HG03039 (cell line): ENCODE results near the gene RELA.

Source experiments
- ATAC-seq: cut with Tn5 transposase; IDR thresholded peaks from one replicate; pipeline ENCODE4 v1.9.1; 2021; ENCODE audit warnings: mild to moderate bottlenecking, moderate library complexity; ENCODE audit not compliant: unreplicated experiment

Gene RELA

GRCh38 chr11:65615229-65615949 lies 47.3 kb downstream of the RELA start, which contains the start of gene PCNX3:
PCNX3 (plus strand) TSS chr11:65615776; CDS start chr11:65616312, 536 bp downstream.
- peak; percentile 71 for ATAC-seq

- no peak for ATAC-seq
Observed at GRCh38 chr11:65613091-65613928, 49.4 kb downstream of the RELA start.

- ATAC-seq = no peak
Observed at GRCh38 chr11:65612691-65613090, 50.0 kb downstream of the RELA start.

GRCh38 chr11:65611758-65612603 lies 50.7 kb downstream of the RELA start:
- no peak for ATAC-seq

- no peak for ATAC-seq
Observed at GRCh38 chr11:65611028-65611757, 51.5 kb downstream of the RELA start.

- ATAC-seq = no peak
Observed at GRCh38 chr11:65610404-65610803, 52.3 kb downstream of the RELA start.

- ATAC-seq = no peak
Observed at GRCh38 chr11:65609665-65610064, 53.1 kb downstream of the RELA start.

- ATAC-seq = no peak
Observed at GRCh38 chr11:65609229-65609628, 53.5 kb downstream of the RELA start.

GRCh38 chr11:65607614-65608426 lies 54.9 kb downstream of the RELA start:
- no peak for ATAC-seq

- no peak for ATAC-seq
Observed at GRCh38 chr11:65606876-65607613, 55.7 kb downstream of the RELA start.

- no peak for ATAC-seq
Observed at GRCh38 chr11:65604258-65604657, 58.5 kb downstream of the RELA start.
